ENCODE results near the gene PRR36. TPM values are rescaled to one million over a fixed set of nuclear protein-coding genes. Genes with fewer than 3 reads are reported as not detected.
A peak's percentile ranks its signal among the peaks of the same experiment; 100 is the strongest.

Gene PRR36
- total and polyA plus RNA-seq, 12 donors, result 0.22 to 5.2 (median 1.1) TPM; not detected in 1

DNA sequence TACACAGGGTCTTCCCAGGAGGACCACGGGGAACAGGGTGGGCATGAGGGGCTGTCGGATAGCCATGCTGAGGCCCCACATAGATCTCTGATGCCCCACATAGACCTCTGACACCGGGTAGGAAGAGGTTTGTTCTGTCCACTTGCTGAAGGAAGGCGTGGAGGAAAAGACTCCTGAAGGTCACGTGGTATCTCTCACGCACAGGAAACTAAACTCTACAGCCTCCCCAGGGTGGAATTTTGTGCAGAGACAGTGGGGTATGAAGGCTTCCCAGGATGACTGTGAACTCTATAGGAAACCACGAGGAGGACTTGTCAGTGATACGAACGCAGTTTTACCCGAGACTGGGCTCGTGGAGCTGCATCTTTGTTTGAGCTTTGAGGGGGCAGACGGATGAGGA lies 41.4 kb downstream of the PRR36 start:
- no peaks in the 10 kb centered on the region for H3K36me3 ChIP-seq (replicated peaks in 1 of 2)
- H3K27ac ChIP-seq, result no peak overlapping the region
- intact Hi-C loops (cut with DNase I), result no loop called here
- peaks cover 5 to 6% of the 10 kb centered on the region in 2 donors for H3K4me1 ChIP-seq (replicated peaks in 1 of 2)
- TF ChIP-seq POLR2A (IDR thresholded peaks at IDR 0.05) (no peak), CTCF (IDR thresholded peaks at IDR 0.05) (no peak)
- 68 to 79% (median 71%) methylated on average over 10 to 12 of the region's 12 CpGs for WGBS, 4 donors
- H3K27me3 ChIP-seq, result no peaks in the 10 kb centered on the region
- H3K4me3 ChIP-seq, result no peak overlapping the region
- no peaks in the 10 kb centered on the region for H3K9me3 ChIP-seq (replicated peaks in 1 of 3)
- no peak for DNase-seq

GRCh38 chr19:7832009-7832408 lies 42.2 kb downstream of the PRR36 start:
- TF ChIP-seq CTCF (IDR thresholded peaks at IDR 0.05) (no peak), POLR2A (IDR thresholded peaks at IDR 0.05) (no peak)
- H3K27ac ChIP-seq, result peak overlapping the region in 1 of 5 donors; percentile 24
- WGBS, 4 donors, result 83 to 92% (median 91%) methylated on average over 10 to 17 of the region's 17 CpGs
- H3K9me3 ChIP-seq (replicated peaks in 1 of 3), result no peaks in the 10 kb centered on the region
- no peak for DNase-seq
- no peaks in the 10 kb centered on the region for H3K36me3 ChIP-seq (replicated peaks in 1 of 2)
- H3K4me3 ChIP-seq, result no peak overlapping the region
- intact Hi-C loops (cut with DNase I), result no loop called here
- H3K4me1 ChIP-seq (replicated peaks in 1 of 2), result peaks cover 5 to 6% of the 10 kb centered on the region in 2 donors
- H3K27me3 ChIP-seq, result no peaks in the 10 kb centered on the region

DNA sequence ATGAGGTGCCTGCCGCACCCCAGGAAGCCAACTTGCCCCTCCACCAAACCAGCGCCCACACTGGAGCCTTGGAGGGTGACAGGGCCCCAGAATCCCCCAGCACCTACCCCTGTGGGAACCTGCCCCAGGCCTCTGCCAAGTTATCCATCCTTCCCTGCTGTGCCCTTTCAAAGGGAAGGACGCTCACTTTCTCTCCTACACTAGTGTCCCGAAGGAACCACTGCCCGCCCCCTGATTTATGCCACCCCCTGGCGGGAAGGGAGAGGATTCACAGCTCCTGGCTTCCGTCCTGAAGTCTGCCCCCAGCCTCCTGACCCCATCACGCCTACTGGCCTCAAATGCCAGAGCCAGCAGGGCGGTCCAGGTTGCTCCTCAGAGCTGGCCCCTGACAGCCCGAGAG lies 42.7 kb downstream of the PRR36 start:
- peak in 1 of 7 donors; percentile 42 for DNase-seq
- Histone ChIP-seq H3K27ac (peak overlapping the region in 1 of 5 donors; percentile 24), H3K9me3 (replicated peaks in 1 of 3) (no peaks in the 10 kb centered on the region), H3K4me1 (replicated peaks in 1 of 2) (peaks cover 5 to 6% of the 10 kb centered on the region in 2 donors), H3K36me3 (replicated peaks in 1 of 2) (no peaks in the 10 kb centered on the region), H3K4me3 (no peak overlapping the region), H3K27me3 (no peaks in the 10 kb centered on the region)
- intact Hi-C loops (cut with DNase I), result no loop called here
- TF ChIP-seq CTCF (IDR thresholded peaks at IDR 0.05), result peak in 1 of 6 experiments; percentile 14
- TF ChIP-seq POLR2A (IDR thresholded peaks at IDR 0.05), result no peak
- 56 to 75% (median 69%) methylated on average over 4 to 10 of the region's 10 CpGs for WGBS, 4 donors

- Histone ChIP-seq H3K4me1 (replicated peaks in 1 of 2) (peaks cover 5 to 6% of the 10 kb centered on the region in 2 donors), H3K36me3 (replicated peaks in 1 of 2) (no peaks in the 10 kb centered on the region), H3K27me3 (no peaks in the 10 kb centered on the region), H3K27ac (no peak overlapping the region), H3K4me3 (peak overlapping the region in 2 of 4 donors; percentile 48 to 90), H3K9me3 (replicated peaks in 1 of 3) (no peaks in the 10 kb centered on the region)
- 0 to 40% (median 32%) methylated on average over 1 to 7 of the region's 7 CpGs for WGBS, 4 donors
- no peak for DNase-seq
- TF ChIP-seq CTCF (IDR thresholded peaks at IDR 0.05) (no peak), POLR2A (IDR thresholded peaks at IDR 0.05) (no peak)
- intact Hi-C loops (cut with DNase I), result no loop called here
Observed at GRCh38 chr19:7830823-7831222, 43.4 kb downstream of the PRR36 start.

Data from adrenal gland (tissue), 12 donors.